Measurements from ENCODE around the gene PCDHGA1.
A peak's percentile ranks its signal among the peaks of the same experiment; 100 is the strongest.

The PCDHGA1 gene

DNA sequence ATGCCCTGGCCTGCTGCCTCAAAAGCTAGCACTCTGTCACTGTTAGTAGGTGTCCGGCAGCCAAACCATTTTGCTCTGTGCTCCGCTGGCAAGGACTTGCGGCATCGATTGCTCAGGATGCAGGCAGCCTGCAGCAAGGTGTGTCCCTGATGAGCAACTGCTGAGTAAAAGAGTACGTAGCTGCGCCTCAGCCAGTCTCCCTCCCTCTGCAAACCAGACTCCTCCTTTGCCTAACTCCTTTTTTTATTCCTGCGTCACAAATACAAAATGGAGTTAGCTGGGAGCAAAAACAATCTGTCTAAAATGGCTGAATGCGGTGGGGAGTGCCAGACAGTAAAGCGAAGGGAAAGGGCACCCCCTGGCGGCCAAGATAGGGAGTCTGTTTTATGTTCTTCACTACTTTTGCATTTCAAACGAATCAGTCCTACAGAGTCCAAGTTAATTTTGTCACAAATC is 227.4 kb downstream of the PCDHGA1 start:
- H3K27me3 ChIP-seq (ENCODE audit: control insufficient read depth in 1 of 2, insufficient read depth in 2 of 2, low read length in 2 of 2): no peaks in the 10 kb centered on the region
- H3K4me3 ChIP-seq (ENCODE audit: low read depth in 1 of 2, low read length in 2 of 2): peak overlapping the region; percentile 29 to 49
- H3K36me3 ChIP-seq (ENCODE audit: insufficient read depth, low read length): no peaks in the 10 kb centered on the region
- H3K4me1 ChIP-seq (ENCODE audit: insufficient read depth, low read length): peaks cover 35% of the 10 kb centered on the region
- H3K9ac ChIP-seq (ENCODE audit: low read length): peak overlapping the region; percentile 44
- no peaks in the 10 kb centered on the region for H3K9me3 ChIP-seq (ENCODE audit: low read length)
- H3K27ac ChIP-seq (ENCODE audit: low read depth, low read length): no peak overlapping the region

DNA sequence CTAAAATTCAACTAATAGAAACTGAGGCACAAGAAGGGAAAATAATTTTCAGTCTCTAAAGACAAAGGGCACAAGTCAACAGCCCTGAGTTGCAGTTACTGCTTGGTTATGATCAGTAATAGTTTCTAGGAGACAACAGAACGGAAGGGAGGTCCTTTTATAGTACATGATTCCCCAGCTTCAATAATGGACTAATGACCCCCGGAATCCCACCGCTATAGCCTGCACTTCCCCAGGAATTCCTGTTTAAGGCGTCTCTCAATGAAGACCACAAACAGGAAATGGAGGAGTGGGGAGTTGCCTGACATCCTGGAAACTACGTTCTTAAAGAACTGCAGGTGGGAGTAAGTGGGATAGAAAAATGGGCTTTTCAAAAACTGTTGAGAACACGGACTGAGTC is 227.8 kb downstream of the PCDHGA1 start:
- peaks cover 35% of the 10 kb centered on the region for H3K4me1 ChIP-seq (ENCODE audit: insufficient read depth, low read length)
- H3K27me3 ChIP-seq (ENCODE audit: control insufficient read depth in 1 of 2, insufficient read depth in 2 of 2, low read length in 2 of 2): no peaks in the 10 kb centered on the region
- peak overlapping the region; percentile 88 for H3K27ac ChIP-seq (ENCODE audit: low read depth, low read length)
- peak overlapping the region; percentile 29 to 49 for H3K4me3 ChIP-seq (ENCODE audit: low read depth in 1 of 2, low read length in 2 of 2)
- no peaks in the 10 kb centered on the region for H3K36me3 ChIP-seq (ENCODE audit: insufficient read depth, low read length)
- no peak overlapping the region for H3K9ac ChIP-seq (ENCODE audit: low read length)
- H3K9me3 ChIP-seq (ENCODE audit: low read length): no peaks in the 10 kb centered on the region

- Histone ChIP-seq H3K4me3 (ENCODE audit: low read depth in 1 of 2, low read length in 2 of 2) (no peak overlapping the region), H3K27ac (ENCODE audit: low read depth, low read length) (peak overlapping the region; percentile 88)
Observed at GRCh38 chr5:141559461-141559860, 229.1 kb downstream of the PCDHGA1 start.

DNA sequence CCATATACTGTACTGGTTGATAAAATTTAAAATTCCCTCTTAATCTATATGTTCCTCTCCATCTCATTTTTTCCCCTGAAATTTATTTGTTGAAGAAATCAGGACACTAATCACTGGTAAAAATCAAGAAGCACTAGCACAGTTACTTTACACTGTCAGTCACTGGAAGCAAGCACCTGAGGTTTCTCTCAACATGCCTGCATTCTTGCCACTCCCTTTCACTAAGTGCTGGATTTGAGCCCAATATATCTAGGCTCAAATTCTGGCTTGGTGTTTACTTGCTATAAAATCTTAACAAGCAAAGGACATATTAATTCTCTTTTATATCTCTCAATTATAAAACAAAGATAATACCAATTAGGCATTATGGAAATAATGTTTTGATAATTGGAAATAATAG is 229.8 kb downstream of the PCDHGA1 start:
- H3K9me3 ChIP-seq (ENCODE audit: low read length): no peaks in the 10 kb centered on the region
- peak overlapping the region; percentile 30 for H3K9ac ChIP-seq (ENCODE audit: low read length)
- H3K27ac ChIP-seq (ENCODE audit: low read depth, low read length): peak overlapping the region; percentile 88
- H3K36me3 ChIP-seq (ENCODE audit: insufficient read depth, low read length): no peaks in the 10 kb centered on the region
- H3K27me3 ChIP-seq (ENCODE audit: control insufficient read depth in 1 of 2, insufficient read depth in 2 of 2, low read length in 2 of 2): no peaks in the 10 kb centered on the region
- H3K4me3 ChIP-seq (ENCODE audit: low read depth in 1 of 2, low read length in 2 of 2): peak overlapping the region in 1 of 2 donors; percentile 29
- H3K4me1 ChIP-seq (ENCODE audit: insufficient read depth, low read length): peaks cover 35% of the 10 kb centered on the region

More at GRCh38 chr5:141559461-141559860, 229.1 kb downstream of the PCDHGA1 start:
- Histone ChIP-seq H3K36me3 (ENCODE audit: insufficient read depth, low read length) (no peaks in the 10 kb centered on the region), H3K4me1 (ENCODE audit: insufficient read depth, low read length) (peaks cover 35% of the 10 kb centered on the region), H3K9ac (ENCODE audit: low read length) (no peak overlapping the region), H3K27me3 (ENCODE audit: control insufficient read depth in 1 of 2, insufficient read depth in 2 of 2, low read length in 2 of 2) (no peaks in the 10 kb centered on the region), H3K9me3 (ENCODE audit: low read length) (no peaks in the 10 kb centered on the region)

- no peaks in the 10 kb centered on the region for H3K36me3 ChIP-seq (ENCODE audit: insufficient read depth, low read length)
- H3K9me3 ChIP-seq (ENCODE audit: low read length): no peaks in the 10 kb centered on the region
- H3K27ac ChIP-seq (ENCODE audit: low read depth, low read length): peak overlapping the region; percentile 88
- peak overlapping the region in 1 of 2 donors; percentile 29 for H3K4me3 ChIP-seq (ENCODE audit: low read depth in 1 of 2, low read length in 2 of 2)
- H3K9ac ChIP-seq (ENCODE audit: low read length): peak overlapping the region; percentile 30
- H3K4me1 ChIP-seq (ENCODE audit: insufficient read depth, low read length): peaks cover 35% of the 10 kb centered on the region
- H3K27me3 ChIP-seq (ENCODE audit: control insufficient read depth in 1 of 2, insufficient read depth in 2 of 2, low read length in 2 of 2): no peaks in the 10 kb centered on the region
Observed at GRCh38 chr5:141560725-141561483, 230.6 kb downstream of the PCDHGA1 start.
